Mesenteric fat pad (tissue), 1 donor: ENCODE data around the gene FBXL14. TPM values are rescaled to one million over a fixed set of nuclear protein-coding genes. Genes with fewer than 3 reads are reported as not detected.

Experiments
- DNase-seq: peaks from one replicate; pipeline ENCODE4 v3.0.0-alpha.2; 2020; ENCODE audit warnings: low spot score
- total RNA-seq: library from RNA; stranded (reverse); fragmentation: NEBNext Ultra II Directional; extraction: Animal tissue kit (Norgen Biotek cat#: 25700); gene quantifications from one replicate; pipeline ENCODE4 v1.2.1, GENCODE V29; 2021
- donor health status: DM: yes; HTN: yes; CAD: no.

The FBXL14 gene
- total RNA-seq, 1 donor from 2014 or later: 8.4 TPM

DNA sequence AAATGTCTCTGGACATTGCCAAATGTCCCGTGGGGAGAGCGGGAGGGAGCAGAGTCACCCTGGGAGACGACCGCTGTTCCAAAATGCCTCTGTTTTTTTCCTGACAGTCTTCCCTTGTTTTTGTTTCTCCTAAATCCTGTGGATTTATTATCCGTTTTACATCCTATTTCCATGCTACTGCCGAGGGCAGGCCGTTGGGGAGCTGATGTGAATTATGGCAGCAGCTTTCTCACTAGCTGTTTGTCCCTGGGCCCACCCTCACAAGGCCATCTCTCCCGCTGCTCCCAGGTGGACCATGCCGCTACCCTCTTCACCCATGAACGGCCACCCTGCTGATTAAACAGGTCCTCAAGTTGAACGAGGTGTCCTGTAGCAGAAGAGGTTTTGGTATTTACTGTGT lies 55.2 kb downstream of the FBXL14 start:
- DNase-seq: peak; percentile 64

DNA sequence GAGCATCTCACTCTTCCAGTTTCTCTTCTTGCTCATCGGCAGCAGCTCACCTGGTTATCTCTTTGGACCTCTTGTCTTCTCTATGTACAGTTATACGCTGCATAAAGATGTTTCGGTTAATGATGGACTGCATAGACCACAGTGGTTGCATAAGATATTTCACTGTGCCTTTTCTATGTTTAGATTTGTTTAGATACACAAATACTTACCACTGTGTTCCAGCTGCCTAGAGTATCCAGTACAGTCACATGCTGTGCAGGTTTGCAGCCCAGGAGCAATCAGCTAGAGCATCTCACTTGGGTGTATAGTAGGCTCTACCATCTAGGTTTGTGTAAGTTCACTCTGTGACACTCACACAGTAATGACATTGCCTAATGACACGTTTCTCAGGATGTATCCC lies 57.6 kb downstream of the FBXL14 start:
- peak; percentile 4 for DNase-seq

DNA sequence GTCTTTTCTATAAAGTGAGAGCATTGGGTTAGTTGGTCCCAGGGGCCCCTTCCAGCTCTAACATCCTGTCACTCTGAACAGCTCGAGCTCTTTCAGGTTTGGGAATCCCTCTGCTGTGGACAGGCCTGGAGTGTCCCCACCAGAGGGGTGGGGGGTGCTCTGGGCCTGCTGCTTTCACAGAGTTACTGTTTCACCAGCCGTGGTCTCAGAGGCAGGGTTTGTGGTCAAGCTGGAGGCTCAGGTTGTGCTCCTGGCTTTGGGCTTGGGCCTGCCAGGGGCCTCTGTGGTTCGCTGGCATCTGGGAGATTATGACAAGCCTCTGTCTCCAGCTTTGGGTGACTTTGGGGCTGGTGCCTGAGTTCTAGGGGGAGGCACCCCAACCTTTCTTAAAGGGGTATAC lies 59.6 kb downstream of the FBXL14 start:
- no peak for DNase-seq

DNA sequence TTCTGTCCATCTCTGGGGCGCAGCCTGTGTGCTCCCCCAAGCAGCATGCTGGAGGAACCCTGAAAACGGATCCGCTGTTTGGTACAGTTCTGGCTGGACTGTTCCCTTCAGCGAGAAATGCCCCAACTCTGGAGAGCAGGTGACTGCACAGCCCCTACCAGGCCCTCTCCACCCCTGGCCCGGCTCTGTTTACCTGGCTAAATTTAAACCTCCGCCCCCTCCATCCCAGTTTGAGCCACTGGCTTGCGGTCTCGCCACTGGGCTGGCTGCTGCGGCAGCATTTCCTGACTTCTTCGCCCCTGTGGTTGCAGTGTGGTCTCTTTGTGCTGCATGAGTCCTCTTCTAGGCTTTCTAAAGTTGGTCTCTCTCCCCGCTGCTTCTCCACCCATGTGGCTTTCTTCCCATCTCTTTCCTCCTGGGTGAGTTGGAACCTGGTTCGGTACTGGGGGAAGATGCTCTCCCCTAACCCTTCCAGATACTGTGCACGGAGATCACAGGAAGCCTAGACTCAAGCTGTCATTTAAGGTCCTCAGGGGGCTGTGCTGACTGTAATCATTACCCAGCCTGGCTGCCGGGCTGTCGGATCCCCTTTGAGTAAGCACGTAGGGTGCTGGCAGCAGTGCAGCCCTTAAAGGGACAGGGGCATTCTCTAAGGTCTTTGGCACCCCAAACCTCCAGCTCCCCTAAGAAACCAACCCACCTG lies 60.6 kb downstream of the FBXL14 start:
- DNase-seq: peak; percentile 69

DNA sequence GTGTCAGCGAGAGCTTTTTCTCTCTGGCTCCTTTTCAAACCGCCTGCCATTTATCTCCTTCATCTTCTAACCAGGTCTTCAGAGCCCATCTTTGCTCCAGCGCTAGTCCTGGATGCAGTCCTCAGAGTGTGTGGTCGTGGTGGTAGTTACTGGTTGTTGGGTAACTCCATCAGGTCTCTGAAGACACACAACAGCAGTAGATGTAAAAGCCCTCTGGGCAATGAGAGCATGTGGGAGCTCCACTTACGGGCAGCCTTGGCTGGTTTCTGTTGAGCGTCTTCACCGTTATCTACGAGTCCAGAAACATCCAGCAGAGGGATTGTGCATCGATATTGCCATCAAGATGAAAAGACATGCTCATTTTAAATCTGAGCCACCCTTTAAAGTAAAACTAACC lies 61.2 kb downstream of the FBXL14 start:
- DNase-seq: peak; percentile 9

DNA sequence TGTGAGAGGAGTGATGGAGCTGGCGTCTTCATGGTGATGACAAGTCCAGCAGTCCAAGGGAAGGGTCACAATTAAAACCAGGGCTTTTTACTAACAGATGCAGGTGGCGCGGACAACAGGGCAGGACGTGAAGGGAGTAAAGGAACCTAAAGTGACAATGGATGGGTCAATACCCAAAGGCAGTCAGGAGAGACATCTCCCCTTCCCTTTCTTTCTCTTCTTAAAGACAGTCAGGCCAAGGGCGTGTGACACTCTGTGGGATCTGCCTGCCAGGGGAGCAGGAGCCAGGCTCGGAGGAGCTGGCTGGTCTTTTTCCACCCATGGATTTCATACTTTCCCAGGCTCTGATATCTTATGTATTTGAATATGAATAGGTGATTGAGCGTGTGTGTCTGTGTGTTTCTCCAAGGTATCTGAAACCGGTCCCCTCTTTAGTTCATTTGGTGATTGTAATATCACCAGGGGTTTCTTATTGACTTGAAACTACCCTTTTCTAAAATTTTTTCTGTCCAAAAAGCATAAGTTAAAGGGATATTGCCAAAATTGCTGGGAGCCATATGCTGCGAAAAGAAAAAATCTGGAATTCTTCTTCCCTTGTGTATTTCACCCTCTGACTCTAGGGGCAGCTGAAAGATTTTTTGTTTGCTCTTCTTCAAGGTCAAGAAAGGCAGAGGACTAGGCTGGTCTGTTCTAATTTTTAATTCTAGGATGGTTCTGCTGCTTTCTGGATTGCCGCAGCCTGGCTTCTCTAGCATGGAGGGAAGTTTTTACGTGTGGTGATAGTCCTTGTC lies 61.8 kb downstream of the FBXL14 start:
- DNase-seq: peak; percentile 39

DNA sequence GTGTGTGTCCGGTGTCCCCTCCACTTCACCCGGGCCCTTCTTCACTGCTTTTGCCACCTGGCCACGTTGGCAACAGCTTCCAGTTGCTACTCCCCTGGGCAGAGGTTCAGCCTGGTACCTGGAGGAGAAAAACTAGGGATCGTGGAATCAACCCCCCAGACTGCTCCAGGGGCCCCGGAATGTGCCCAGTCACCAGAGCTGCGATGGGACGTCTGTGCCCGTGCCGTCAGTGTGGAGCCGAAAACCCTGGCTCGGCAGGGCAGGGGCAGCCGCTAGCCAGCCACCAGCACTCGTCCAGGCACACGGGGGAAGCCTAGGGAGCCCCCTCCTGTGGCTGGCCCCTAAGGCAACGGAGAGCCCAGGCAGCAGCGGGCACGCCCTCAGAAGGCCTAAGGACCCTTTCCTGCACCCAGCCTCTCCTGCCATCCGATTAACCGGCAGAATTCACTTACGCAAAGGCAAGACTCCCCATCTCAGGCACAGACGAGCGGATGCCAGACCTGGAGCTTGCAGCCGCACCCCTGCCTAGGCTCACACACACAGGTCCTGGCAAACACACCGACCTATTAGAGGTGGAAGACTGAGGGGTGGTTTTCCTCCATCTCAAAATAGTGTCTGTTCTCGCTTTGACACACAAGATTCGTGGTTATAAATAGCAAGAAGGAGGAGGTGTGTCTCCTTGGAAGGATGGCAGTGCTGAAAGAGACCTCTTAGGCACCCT lies 62.6 kb downstream of the FBXL14 start:
- peak; percentile 79 for DNase-seq

DNA sequence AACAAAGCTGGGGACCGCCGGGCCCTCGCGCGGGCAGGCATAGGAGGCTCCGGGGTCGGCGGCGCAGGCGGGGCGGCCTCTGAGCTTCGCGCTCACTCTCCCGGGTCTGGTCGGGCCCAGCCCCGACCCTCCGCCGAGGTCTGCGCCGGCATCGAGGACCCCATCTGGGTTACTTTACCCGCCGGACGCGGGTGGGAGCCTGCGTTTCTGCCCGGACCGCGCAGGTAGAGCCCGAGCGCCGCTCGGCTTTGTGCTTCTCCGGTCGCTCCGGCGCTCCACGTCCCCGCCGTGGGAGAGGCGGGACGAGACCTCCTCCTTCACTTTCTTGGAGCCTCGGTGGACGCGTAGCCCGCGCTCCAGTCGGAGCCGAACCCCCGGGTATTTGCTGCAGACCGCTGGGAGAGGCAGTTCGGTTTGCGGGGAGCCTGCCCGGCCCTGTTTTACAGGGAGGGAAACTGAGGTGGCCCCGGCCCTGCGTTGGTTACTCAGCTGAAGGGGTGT lies 63.2 kb downstream of the FBXL14 start:
- peak; percentile 57 for DNase-seq

DNA sequence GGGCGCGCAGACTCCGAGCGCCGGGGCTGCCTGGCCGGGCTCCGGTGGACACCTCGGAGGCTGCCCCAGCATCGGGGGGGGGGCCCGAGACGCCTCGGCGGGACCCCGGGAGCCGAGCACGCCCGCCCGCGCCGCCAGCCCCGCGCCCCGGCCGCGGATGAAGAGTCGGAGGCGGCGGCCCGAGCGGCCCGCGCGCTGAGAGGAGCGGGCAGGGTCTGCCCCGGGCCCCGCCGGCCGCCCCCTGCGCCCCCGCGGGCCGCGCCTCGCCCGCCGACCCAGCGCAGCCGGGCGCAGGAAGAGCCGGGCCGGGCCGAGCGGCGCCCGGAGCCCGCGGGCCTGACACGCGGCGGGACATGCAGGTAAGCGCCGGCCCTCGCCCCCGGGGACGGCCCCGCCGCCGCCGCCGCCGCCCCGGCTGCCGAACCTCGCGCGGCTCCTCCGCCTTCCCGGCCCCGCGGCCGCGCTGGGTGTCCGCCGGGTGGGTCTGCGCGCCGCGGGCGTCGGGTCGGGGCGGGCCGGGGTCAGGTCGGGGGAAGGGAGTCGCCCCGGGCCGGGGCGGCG lies 63.7 kb downstream of the FBXL14 start:
- peak; percentile 41 for DNase-seq

DNA sequence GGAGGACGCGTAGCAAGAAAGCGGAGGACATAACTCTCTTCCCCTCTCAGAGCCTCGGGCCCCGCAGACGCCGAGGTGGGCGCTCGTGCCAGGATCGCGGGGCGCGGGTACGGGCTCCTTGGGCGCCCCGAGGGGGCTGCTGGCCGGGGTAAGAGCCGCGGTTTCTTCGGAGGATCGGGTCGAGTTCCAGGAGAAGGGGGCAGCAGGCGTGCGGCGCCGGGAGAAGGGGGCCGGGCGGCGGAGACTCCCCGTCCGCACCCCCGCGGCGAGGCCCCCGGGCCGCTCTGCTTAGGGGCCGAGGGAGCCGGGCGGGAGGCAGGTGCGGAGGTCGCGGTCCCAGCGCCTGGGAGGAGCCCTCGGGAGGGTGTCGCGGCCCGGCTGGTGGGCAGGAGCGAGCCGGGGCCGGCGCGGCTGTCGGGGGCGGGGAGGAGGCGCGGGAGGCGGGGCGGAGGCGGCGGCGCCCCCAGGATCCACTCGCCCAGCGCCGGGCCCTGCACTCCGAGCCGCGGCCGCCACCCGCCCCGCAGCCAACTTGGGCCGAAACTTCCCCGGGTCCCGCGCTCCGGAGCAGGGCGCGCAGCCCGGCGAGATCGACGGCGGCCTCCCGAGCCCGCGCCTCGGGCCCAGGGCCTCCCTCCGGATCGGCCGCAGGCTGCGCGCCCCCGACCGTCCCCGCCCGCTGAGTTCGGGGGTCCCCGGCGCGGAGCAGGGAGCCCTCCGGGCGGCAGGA lies 64.4 kb downstream of the FBXL14 start:
- peak; percentile 87 for DNase-seq

DNA sequence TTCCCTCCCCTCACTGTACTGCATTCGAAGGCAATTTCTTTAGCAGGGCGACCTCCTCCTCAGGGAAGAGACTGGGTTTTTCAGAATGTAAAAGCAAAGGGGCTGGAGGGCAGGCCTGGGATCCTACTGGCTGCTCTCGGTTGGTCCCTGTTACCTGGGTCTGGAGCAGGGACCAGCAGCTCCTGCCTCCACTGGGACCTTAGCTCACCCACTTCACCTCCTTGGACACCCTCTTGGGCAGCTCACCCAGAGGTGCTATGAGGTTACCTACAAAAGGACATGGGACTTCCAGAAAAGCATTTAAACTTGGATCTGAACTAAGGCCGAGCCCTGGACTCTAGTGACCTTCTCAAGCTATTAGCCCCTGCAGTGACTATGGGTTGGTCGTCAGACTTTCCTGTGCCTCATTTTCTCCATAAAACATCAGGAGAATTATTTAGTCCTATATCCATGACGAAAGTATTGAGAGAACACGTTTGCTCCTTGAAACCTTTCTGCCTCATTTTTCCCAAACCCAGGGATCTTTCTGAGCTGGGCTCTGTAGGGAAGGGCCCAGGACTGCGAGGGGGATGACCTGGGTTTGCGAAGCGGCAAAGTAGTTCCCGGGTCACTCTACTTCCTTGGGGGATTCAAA lies 65.0 kb downstream of the FBXL14 start:
- peak; percentile 22 for DNase-seq

DNA sequence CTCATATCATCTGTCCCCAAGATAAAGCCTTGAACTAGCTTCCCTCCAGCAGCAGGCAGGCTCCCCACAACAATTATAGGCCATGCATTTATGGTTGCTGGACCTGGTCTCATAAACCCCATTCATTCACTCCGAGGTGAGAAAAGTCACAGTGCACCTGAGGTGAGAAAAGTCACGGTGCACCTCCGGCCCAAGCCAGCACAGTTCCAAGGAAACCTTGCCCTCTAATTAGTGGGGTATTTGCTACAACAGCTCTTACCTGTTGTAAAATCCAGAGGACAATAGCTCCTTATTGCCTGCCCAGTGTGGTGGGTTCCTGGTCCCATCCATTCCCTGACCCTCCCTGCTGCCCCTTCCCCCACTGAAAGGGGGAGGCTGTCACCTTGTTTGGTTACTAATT lies 65.6 kb downstream of the FBXL14 start:
- DNase-seq: peak; percentile 28

DNA sequence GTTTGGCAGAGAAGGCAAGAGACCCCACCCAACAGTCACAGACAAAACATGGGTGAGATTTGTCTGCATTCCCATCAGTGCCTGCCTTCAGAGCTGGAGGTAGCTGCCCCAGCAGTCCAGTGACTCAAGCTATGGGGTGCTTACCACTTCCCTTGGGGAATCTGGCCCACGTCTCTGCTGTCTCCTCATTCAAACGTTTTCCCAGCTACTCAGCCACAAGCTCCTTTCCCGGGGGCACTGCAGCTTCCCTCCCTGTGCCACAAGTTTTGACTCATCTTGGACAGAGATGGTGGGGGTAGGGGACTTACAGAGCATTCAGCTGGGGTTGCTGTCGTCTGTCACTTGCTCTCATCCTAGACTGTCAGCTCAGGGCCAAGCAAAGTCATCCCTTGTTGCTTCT lies 66.6 kb downstream of the FBXL14 start:
- DNase-seq: peak; percentile 45

DNA sequence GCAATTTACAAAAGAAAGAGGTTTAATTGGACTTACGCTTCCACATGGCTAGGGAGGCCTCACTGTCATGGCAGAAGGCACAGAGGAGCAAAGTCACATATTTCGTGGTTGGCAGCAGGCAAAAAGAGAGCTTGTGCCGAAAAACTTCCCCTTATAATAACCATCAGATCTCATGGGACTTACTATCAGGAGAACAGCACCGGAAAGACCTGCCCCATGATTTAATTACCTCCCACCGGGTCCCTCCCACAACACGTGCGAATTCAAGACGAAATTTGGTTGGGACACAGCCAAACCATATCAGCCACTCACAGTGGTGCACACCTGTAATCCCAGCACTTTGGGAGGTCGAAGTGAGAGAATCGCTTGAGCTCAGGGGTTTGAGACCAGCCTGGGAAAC lies 68.5 kb downstream of the FBXL14 start:
- peak; percentile 18 for DNase-seq

DNA sequence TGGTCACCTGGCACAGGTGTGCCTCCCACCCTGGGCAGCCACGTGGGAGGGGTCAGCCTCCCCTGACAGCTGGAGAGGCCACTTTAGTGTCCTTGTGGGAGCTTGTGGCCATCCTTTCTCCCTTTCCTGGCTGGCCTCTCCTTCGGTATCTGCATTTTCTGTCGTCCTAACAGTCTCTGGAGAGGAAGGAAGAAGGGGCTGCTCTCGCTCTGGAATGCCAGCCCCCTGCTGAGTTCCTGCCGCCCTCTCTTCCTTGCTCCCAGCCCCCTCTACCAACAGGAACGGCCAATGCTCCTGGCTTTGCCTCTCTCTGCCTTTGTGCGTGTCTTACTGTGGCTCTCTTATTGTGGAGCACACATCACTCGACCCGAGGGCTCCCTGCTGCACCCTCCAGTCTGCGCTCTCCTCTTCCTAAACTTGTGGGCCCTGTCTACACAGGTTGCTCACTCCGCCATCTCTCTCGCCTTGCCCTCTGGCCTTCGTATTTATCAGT lies 70.8 kb downstream of the FBXL14 start:
- peak; percentile 77 for DNase-seq

DNA sequence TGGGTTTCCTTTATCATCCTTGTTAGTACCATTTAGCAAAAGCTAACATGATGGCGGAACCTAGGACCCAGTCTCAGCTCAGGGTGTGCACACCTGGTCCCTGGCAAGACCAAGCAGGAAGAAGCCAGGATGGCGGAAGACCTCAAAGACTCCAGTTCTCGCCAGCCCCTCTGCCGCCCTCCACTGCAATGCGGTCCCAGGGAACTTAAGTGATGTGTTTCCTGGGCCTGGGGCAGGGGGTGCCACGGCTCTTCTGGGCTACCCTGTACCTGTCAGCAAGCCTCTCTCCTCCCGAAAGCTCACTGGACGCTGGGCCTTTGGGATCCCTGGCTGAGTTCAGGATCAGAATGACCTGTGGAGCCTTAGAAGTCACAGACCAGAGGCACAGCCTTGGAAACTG lies 71.3 kb downstream of the FBXL14 start:
- DNase-seq: peak; percentile 16

DNA sequence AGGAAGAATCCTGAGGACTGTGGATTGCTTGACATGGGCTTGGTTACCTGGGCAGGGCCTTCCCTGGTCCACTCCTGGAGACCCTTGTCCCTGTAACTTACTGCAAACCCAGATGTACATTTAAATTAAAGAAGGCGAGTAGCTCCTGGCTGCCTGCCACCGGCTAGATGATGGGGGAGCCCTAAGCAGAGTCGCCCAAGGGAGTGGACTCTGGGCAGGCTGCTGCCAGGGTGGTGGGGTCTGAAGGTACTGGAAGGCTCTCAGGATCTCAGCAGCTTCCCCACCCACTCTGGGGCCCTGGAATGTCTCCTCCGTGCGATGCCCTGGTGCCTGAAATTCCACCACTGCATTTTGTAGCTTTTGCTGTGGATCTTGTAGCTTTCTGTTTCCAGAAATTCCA lies 74.7 kb downstream of the FBXL14 start:
- peak; percentile 76 for DNase-seq

DNA sequence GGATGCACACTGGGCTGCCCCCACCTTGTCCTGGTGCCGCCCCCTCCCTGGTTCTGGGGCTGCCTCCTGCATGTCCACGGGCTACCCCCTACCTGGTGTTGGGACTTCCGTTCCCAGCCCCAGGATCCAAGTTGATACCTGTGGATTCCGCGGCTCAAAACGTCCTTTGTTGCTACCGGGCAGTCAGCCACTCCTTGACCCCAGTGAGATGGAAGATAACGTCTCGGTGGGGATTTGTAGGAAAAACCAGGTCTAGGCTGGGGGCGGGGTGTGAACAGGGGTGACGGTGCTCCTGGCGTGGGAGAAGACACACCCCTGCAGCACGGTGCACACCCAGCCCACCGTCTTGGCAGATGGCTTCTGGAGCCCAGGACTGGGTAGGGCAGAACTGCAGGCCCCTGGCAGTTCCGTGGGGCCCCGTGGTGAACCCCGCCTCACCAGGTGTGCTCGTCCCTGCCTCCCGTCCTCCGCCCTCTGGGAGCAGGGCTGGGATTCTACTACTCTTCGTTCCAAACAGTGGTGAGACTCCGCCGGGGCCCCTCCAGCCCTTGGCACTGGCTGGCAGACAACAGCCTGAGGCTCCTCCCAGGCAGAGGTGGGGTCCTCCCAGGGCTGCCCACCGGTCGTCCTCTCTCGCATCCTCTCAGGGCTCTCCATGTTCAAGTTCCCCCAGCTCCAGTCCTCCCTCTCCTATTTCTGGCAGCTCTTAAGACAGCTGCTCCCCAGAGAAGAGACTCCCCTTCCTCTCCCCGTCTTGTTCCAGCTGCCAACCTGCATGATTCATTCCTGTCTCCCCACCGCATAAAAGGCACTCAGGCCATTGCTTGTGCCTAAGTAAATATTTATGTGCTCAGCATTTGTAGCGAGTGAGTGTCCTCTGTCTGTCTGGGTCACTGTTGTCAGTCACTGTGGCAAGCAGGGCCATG lies 75.5 kb downstream of the FBXL14 start:
- peak; percentile 82 for DNase-seq
